HG03039 (cell line): Measurements from ENCODE around the gene NOP9.

Experiments
- ATAC-seq: cut with Tn5 transposase; IDR thresholded peaks from one replicate; pipeline ENCODE4 v1.9.1; 2021; ENCODE audit warnings: mild to moderate bottlenecking, moderate library complexity; ENCODE audit not compliant: unreplicated experiment

NOP9 gene

GRCh38 chr14:24280797-24281460 is 18.7 kb upstream of the NOP9 start:
- ATAC-seq, result no peak

GRCh38 chr14:24281636-24282035 is 18.0 kb upstream of the NOP9 start:
- no peak for ATAC-seq

- ATAC-seq, result no peak
Measured at GRCh38 chr14:24282736-24283135, 16.9 kb upstream of the NOP9 start.

GRCh38 chr14:24283796-24284460 is 15.7 kb upstream of the NOP9 start:
- ATAC-seq, result no peak

GRCh38 chr14:24284501-24285035 is 15.1 kb upstream of the NOP9 start:
- no peak for ATAC-seq

- ATAC-seq, result no peak
Measured at GRCh38 chr14:24285351-24285750, 14.3 kb upstream of the NOP9 start.

- ATAC-seq, result no peak
Measured at GRCh38 chr14:24286996-24287395, 12.7 kb upstream of the NOP9 start.

- ATAC-seq, result no peak
Measured at GRCh38 chr14:24289649-24290280, 9.9 kb upstream of the NOP9 start.

- ATAC-seq, result no peak
Measured at GRCh38 chr14:24290746-24291145, 8.9 kb upstream of the NOP9 start.

GRCh38 chr14:24291446-24292117 is 8.1 kb upstream of the NOP9 start:
- no peak for ATAC-seq

GRCh38 chr14:24292118-24292807 is 7.4 kb upstream of the NOP9 start:
- ATAC-seq, result no peak

- no peak for ATAC-seq
Measured at GRCh38 chr14:24293525-24293924, 6.1 kb upstream of the NOP9 start.

GRCh38 chr14:24296341-24297157 is 3.1 kb upstream of the NOP9 start:
- no peak for ATAC-seq

- no peak for ATAC-seq
Measured at GRCh38 chr14:24297190-24297964, 2.3 kb upstream of the NOP9 start.

GRCh38 chr14:24298892-24299254 is 777 bp upstream of the NOP9 start:
- no peak for ATAC-seq

- no peak for ATAC-seq
Measured at GRCh38 chr14:24300326-24300980, 803 bp downstream of the NOP9 start.

- ATAC-seq, result no peak
Measured at GRCh38 chr14:24304019-24304387, 4.4 kb downstream of the NOP9 start.

GRCh38 chr14:24307156-24307574 is 7.5 kb downstream of the NOP9 start:
- ATAC-seq, result no peak
